Kidney (tissue), 14 donors: ENCODE measurements around the gene CNTN5. TPM values are rescaled to one million over a fixed set of nuclear protein-coding genes. Genes with fewer than 3 reads are reported as not detected.

ENCODE experiments used
- DNase-seq, 5 donors: peaks; one replicate each; pipeline ENCODE4 v3.0.0-alpha.2; 2013 to 2020
- FAIRE-seq: peaks from 2 replicates; lab custom pipeline; 2012; peaks lifted over from hg19 to GRCh38; lab: Jason Lieb, UNC
- H3K27ac ChIP-seq, 2 donors: one replicate each; pipeline ENCODE4 v1.7.0; 2013; ENCODE audit warnings: low read depth in 2 of 2, low read length in 2 of 2, inconsistent platforms in 1 of 2
- H3K27me3 ChIP-seq: one replicate; pipeline ENCODE4 v1.7.1; 2013; ENCODE audit warnings: low read length, inconsistent platforms; ENCODE audit not compliant: control insufficient read depth, insufficient read depth
- H3K36me3 ChIP-seq, 3 donors: one replicate each; pipeline versions ENCODE4 v1.7.0 to v1.7.1; 2013; ENCODE audit warnings: low read length in 3 of 3, control low read depth in 1 of 3, inconsistent platforms in 1 of 3; ENCODE audit not compliant: insufficient read depth in 3 of 3, control insufficient read depth in 2 of 3
- H3K4me1 ChIP-seq, 3 donors: one replicate each; pipeline versions ENCODE4 v1.7.0 to v1.7.1; 2013; ENCODE audit warnings: low read length in 3 of 3, inconsistent platforms in 1 of 3, low read depth in 1 of 3; ENCODE audit not compliant: control insufficient read depth in 2 of 3, insufficient read depth in 2 of 3
- H3K4me3 ChIP-seq, 3 donors: one replicate each; pipeline versions ENCODE4 v1.7.0 to v1.8.1; 2013; ENCODE audit warnings: low read length in 3 of 3, control low read depth in 1 of 3, inconsistent platforms in 1 of 3
- H3K9ac ChIP-seq, 3 donors: one replicate each; pipeline versions ENCODE4 v1.7.0 to v1.7.1; 2013; ENCODE audit warnings: low read length in 3 of 3, control low read depth in 1 of 3, inconsistent platforms in 1 of 3
- H3K9me3 ChIP-seq, 3 donors: one replicate each; pipeline versions ENCODE4 v1.7.0 to v1.7.1; 2013; ENCODE audit warnings: low read length in 3 of 3, control low read depth in 1 of 3, inconsistent platforms in 1 of 3; ENCODE audit not compliant: control insufficient read depth in 2 of 3, insufficient read depth in 1 of 3
- intact Hi-C: fragments of 100-400 bp; cut with DNase I; formaldehyde crosslinking; loops from one replicate; pipeline ENCODE4 v1.11.1; 2022
- polyA plus RNA-seq: library from polyadenylated mRNA; stranded (reverse); fragments of 350-450 nt; fragmentation: Illumina TruSeq; extraction: RNeasy Lipid Tissue Mini Kit (QIAGEN cat#74804); gene quantifications from one replicate; pipeline ENCODE4 v1.2.3, GENCODE V29; 2014; ENCODE audit warnings: low read depth, low replicate concordance; ENCODE audit not compliant: insufficient read depth
- total RNA-seq: library from RNA; stranded (reverse); fragmentation: NEBNext Ultra II Directional; extraction: Animal tissue kit (Norgen Biotek cat#: 25700); gene quantifications from one replicate; pipeline ENCODE4 v1.2.1, GENCODE V29; 2021
- TF ChIP-seq, protein P1 (sequence below): IDR thresholded peaks from 3 replicates; pipeline ENCODE4 v1.5.1; 2012; ENCODE audit warnings: mild to moderate bottlenecking, moderate library complexity, borderline replicate concordance; ENCODE audit not compliant: insufficient read depth; ENCODE audit errors: extremely low read depth
- donor health status: control.
- donor health status: control.
- donor health status: control.
- donor health status: control.
- donor health status: control.
- donor health status: DM: yes; HTN: yes; CAD: no.
- donor health status: Normal renal cell carcinoma (clear cell type).

Gene CNTN5
- total and polyA plus RNA-seq, 2 donors from 2014 or later: 0.11 to 0.66 TPM

DNA sequence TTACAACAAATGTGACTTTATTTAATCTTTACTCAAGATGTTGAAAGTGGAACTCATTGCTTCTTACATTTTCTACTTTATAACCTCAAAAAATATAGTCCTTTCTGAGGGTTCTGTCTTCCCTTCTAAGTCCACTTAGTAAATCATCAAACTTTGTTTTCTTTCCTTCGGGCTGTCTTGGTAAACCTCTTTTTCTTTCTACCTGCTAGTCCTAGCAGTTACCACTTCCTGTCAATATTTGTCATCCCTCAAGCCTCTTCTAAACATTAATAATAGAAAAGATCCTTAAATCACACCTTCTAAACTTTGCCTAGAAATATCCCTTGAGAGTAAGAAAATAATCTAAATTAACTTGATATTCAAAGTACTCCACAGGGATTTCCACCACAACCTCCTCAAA, 580.4 kb downstream of the CNTN5 start:
- no peak for FAIRE-seq
- H3K4me1 ChIP-seq: no peaks in the 10 kb centered on the region

DNA sequence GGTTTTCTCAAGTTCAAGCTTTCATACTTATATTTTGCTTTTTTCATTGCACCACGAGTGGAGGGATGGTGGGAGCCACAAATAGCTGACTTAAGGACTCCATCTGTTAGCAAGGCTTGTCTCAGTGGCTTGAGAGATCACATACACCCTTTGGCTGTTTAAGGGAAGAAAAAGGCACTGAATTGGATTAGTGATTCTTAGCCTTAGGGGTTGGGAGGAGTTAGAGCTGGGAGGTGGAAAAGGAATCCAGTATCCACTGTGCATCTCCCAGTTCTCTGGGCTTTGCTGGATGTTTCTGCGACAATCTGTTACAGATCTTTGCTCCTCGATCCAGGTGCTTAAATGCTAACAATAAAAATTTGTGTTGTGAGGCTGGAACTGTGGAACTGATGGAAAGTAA, 593.6 kb downstream of the CNTN5 start:
- no peaks in the 10 kb centered on the region for H3K27me3 ChIP-seq
- no peak for FAIRE-seq
- intact Hi-C loops: no loop called here
- H3K36me3 ChIP-seq: no peaks in the 10 kb centered on the region
- DNase-seq: no peak
- H3K27ac ChIP-seq: no peak overlapping the region
- H3K4me1 ChIP-seq: no peaks in the 10 kb centered on the region
- H3K9me3 ChIP-seq: no peaks in the 10 kb centered on the region
- H3K4me3 ChIP-seq: no peak overlapping the region
- TF ChIP-seq, protein P1, sequence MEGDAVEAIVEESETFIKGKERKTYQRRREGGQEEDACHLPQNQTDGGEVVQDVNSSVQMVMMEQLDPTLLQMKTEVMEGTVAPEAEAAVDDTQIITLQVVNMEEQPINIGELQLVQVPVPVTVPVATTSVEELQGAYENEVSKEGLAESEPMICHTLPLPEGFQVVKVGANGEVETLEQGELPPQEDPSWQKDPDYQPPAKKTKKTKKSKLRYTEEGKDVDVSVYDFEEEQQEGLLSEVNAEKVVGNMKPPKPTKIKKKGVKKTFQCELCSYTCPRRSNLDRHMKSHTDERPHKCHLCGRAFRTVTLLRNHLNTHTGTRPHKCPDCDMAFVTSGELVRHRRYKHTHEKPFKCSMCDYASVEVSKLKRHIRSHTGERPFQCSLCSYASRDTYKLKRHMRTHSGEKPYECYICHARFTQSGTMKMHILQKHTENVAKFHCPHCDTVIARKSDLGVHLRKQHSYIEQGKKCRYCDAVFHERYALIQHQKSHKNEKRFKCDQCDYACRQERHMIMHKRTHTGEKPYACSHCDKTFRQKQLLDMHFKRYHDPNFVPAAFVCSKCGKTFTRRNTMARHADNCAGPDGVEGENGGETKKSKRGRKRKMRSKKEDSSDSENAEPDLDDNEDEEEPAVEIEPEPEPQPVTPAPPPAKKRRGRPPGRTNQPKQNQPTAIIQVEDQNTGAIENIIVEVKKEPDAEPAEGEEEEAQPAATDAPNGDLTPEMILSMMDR: no peak
- no peak overlapping the region for H3K9ac ChIP-seq

More for the DNA sequence above, 580.4 kb downstream of the CNTN5 start:
- intact Hi-C loops: no loop called here
- Histone ChIP-seq H3K9ac (no peak overlapping the region), H3K27me3 (no peaks in the 10 kb centered on the region), H3K9me3 (no peaks in the 10 kb centered on the region), H3K4me3 (no peak overlapping the region), H3K36me3 (no peaks in the 10 kb centered on the region), H3K27ac (no peak overlapping the region)
- DNase-seq: no peak
- TF ChIP-seq, protein P1: no peak

DNA sequence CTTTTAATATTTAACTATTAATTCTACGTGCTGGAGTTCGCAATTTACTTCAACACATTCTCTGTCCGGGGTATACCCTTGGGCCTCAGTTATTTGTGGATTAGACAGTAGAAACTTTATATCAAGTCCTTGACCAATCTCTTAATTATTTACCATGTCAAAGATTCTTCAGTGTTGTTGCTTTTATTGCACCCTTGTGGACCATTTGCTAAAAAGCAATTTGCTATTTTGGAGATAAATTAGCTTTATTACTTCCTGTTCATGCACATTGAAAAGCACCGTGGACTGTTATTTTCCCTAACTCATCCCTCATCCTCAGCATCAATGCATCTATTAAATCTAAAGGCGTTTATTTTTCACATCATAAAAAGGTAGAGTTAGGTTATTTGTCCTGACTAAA, 609.9 kb downstream of the CNTN5 start:
- intact Hi-C loops: no loop called here
- TF ChIP-seq, protein P1: no peak
- no peak for FAIRE-seq

DNA sequence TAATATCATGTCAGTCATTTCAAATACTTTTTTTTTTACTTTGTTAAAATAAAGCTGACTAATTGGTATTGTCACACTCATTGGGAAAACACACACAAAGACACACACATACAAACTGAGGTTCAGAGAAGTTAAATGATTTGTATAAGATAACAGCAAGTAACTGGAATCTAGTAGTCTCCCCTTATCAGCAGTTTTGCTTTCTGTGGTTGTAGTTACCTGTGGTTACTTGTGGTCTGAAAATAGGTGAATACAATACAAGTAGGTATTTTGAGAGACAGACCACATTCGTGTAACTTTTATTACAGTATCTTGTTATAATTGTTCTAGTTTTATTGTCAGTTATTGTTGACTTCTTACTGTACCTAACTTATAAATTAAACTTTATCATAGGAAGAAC, 610.9 kb downstream of the CNTN5 start:
- Histone ChIP-seq H3K9ac (no peak overlapping the region), H3K4me3 (no peak overlapping the region), H3K27ac (no peak overlapping the region), H3K36me3 (no peaks in the 10 kb centered on the region), H3K9me3 (no peaks in the 10 kb centered on the region), H3K4me1 (no peaks in the 10 kb centered on the region), H3K27me3 (no peaks in the 10 kb centered on the region)
- TF ChIP-seq, protein P1: no peak
- FAIRE-seq (no peak), DNase-seq (no peak)
- intact Hi-C loops: no loop called here

More for the DNA sequence above, 609.9 kb downstream of the CNTN5 start:
- H3K9ac ChIP-seq: no peak overlapping the region
- no peak overlapping the region for H3K27ac ChIP-seq
- no peaks in the 10 kb centered on the region for H3K4me1 ChIP-seq
- no peaks in the 10 kb centered on the region for H3K36me3 ChIP-seq
- H3K9me3 ChIP-seq: no peaks in the 10 kb centered on the region
- no peak for DNase-seq
- H3K27me3 ChIP-seq: no peaks in the 10 kb centered on the region
- no peak overlapping the region for H3K4me3 ChIP-seq
